ENCODE measurements around the gene HPF1. TPM values are rescaled to one million over a fixed set of nuclear protein-coding genes. Genes with fewer than 3 reads are reported as not detected.
A peak's percentile ranks its signal among the peaks of the same experiment; 100 is the strongest.
"Not testable (repeated sequence)": the region's sequence is repeated elsewhere in the genome, so short reads cannot be mapped to it uniquely, and the experiment has no call there.

Gene HPF1
- 31.9 and 33.8 TPM in 2 replicates for total RNA-seq (2014; rRNA removed; shearing (Covaris generic))

- DNase-seq: peak; percentile 96
- Histone ChIP-seq H3K27me3 (ENCODE audit: control insufficient read depth, insufficient read depth, low read length) (no peaks in the 10 kb centered on the region; the same call in 1 of the 2 replicates), H3K4me3 (ENCODE audit: insufficient read depth, low read depth, low read length) (peak within 1 kb of the TSS; percentile 92), H3K36me3 (replicated peaks; ENCODE audit: control insufficient read depth, insufficient read depth, low read length) (no peaks in the 10 kb centered on the region)
Observed at GRCh38 chr4:169757575-169758184, at the start of gene HPF1. TSS of gene HPF1 (minus strand) at chr4:169757944. CDS start at chr4:169757877, 67 bp downstream.

- not testable (repeated sequence) for DNase-seq; H3K27me3 ChIP-seq (ENCODE audit: control insufficient read depth, insufficient read depth, low read length); H3K36me3 ChIP-seq (replicated peaks; ENCODE audit: control insufficient read depth, insufficient read depth, low read length); H3K4me3 ChIP-seq (ENCODE audit: insufficient read depth, low read depth, low read length)
Observed at GRCh38 chr4:169806770-169807169, 49.0 kb upstream of the HPF1 start.

- no peak for DNase-seq
- Histone ChIP-seq H3K27me3 (ENCODE audit: control insufficient read depth, insufficient read depth, low read length) (no peaks in the 10 kb centered on the region), H3K4me3 (ENCODE audit: insufficient read depth, low read depth, low read length) (no peak overlapping the region), H3K36me3 (replicated peaks; ENCODE audit: control insufficient read depth, insufficient read depth, low read length) (no peaks in the 10 kb centered on the region)
Observed at GRCh38 chr4:169803413-169803812, 45.7 kb upstream of the HPF1 start.

- H3K27me3 ChIP-seq (ENCODE audit: control insufficient read depth, insufficient read depth, low read length): no peaks in the 10 kb centered on the region
Observed at GRCh38 chr4:169802873-169803272, 45.1 kb upstream of the HPF1 start.

GRCh38 chr4:169800541-169800940, 42.8 kb upstream of the HPF1 start:
- Histone ChIP-seq H3K4me3 (ENCODE audit: insufficient read depth, low read depth, low read length) (no peak overlapping the region), H3K36me3 (replicated peaks; ENCODE audit: control insufficient read depth, insufficient read depth, low read length) (no peaks in the 10 kb centered on the region), H3K27me3 (ENCODE audit: control insufficient read depth, insufficient read depth, low read length) (no peaks in the 10 kb centered on the region)
- DNase-seq: no peak

More at GRCh38 chr4:169802873-169803272, 45.1 kb upstream of the HPF1 start:
- DNase-seq: no peak
- H3K4me3 ChIP-seq (ENCODE audit: insufficient read depth, low read depth, low read length): no peak overlapping the region
- H3K36me3 ChIP-seq (replicated peaks; ENCODE audit: control insufficient read depth, insufficient read depth, low read length): no peaks in the 10 kb centered on the region

- Histone ChIP-seq H3K4me3 (ENCODE audit: insufficient read depth, low read depth, low read length) (no peak overlapping the region), H3K36me3 (replicated peaks; ENCODE audit: control insufficient read depth, insufficient read depth, low read length) (no peaks in the 10 kb centered on the region), H3K27me3 (ENCODE audit: control insufficient read depth, insufficient read depth, low read length) (no peaks in the 10 kb centered on the region)
- DNase-seq: no peak
Observed at GRCh38 chr4:169799260-169799659, 41.5 kb upstream of the HPF1 start.

- Histone ChIP-seq H3K36me3 (replicated peaks; ENCODE audit: control insufficient read depth, insufficient read depth, low read length) (no peaks in the 10 kb centered on the region), H3K4me3 (ENCODE audit: insufficient read depth, low read depth, low read length) (no peak overlapping the region), H3K27me3 (ENCODE audit: control insufficient read depth, insufficient read depth, low read length) (peaks cover 8% of the 10 kb centered on the region)
- no peak for DNase-seq
Observed at GRCh38 chr4:169795585-169795984, 37.8 kb upstream of the HPF1 start.

- Histone ChIP-seq H3K27me3 (ENCODE audit: control insufficient read depth, insufficient read depth, low read length) (peaks cover 14% of the 10 kb centered on the region), H3K4me3 (ENCODE audit: insufficient read depth, low read depth, low read length) (peak overlapping the region; percentile 5; the same call in 1 of the 2 replicates), H3K36me3 (replicated peaks; ENCODE audit: control insufficient read depth, insufficient read depth, low read length) (no peaks in the 10 kb centered on the region)
- peak; percentile 67 for DNase-seq
Observed at GRCh38 chr4:169791527-169792156, 33.9 kb upstream of the HPF1 start.

GRCh38 chr4:169791062-169791461, 33.3 kb upstream of the HPF1 start:
- no peak for DNase-seq
- no peaks in the 10 kb centered on the region for H3K36me3 ChIP-seq (replicated peaks; ENCODE audit: control insufficient read depth, insufficient read depth, low read length)
- no peak overlapping the region for H3K4me3 ChIP-seq (ENCODE audit: insufficient read depth, low read depth, low read length)
- peaks cover 14% of the 10 kb centered on the region for H3K27me3 ChIP-seq (ENCODE audit: control insufficient read depth, insufficient read depth, low read length)

- H3K4me3 ChIP-seq (ENCODE audit: insufficient read depth, low read depth, low read length): peak overlapping the region; percentile 44
- DNase-seq: peak; percentile 60
- no peaks in the 10 kb centered on the region for H3K36me3 ChIP-seq (replicated peaks; ENCODE audit: control insufficient read depth, insufficient read depth, low read length)
- H3K27me3 ChIP-seq (ENCODE audit: control insufficient read depth, insufficient read depth, low read length): peaks cover 10% of the 10 kb centered on the region; the same call in 1 of the 2 replicates
Observed at GRCh38 chr4:169774466-169775445, 17.0 kb upstream of the HPF1 start.

GRCh38 chr4:169773889-169774288, 16.1 kb upstream of the HPF1 start:
- Histone ChIP-seq H3K27me3 (ENCODE audit: control insufficient read depth, insufficient read depth, low read length) (peaks cover 10% of the 10 kb centered on the region; the same call in 1 of the 2 replicates), H3K4me3 (ENCODE audit: insufficient read depth, low read depth, low read length) (no peak overlapping the region), H3K36me3 (replicated peaks; ENCODE audit: control insufficient read depth, insufficient read depth, low read length) (no peaks in the 10 kb centered on the region)
- DNase-seq: no peak

- not testable (repeated sequence) for DNase-seq; H3K27me3 ChIP-seq (ENCODE audit: control insufficient read depth, insufficient read depth, low read length); H3K36me3 ChIP-seq (replicated peaks; ENCODE audit: control insufficient read depth, insufficient read depth, low read length); H3K4me3 ChIP-seq (ENCODE audit: insufficient read depth, low read depth, low read length)
Observed at GRCh38 chr4:169771556-169772080, 13.9 kb upstream of the HPF1 start.

- DNase-seq: no peak
- H3K27me3 ChIP-seq (ENCODE audit: control insufficient read depth, insufficient read depth, low read length): peaks cover 9% of the 10 kb centered on the region; the same call in 1 of the 2 replicates
- no peak overlapping the region for H3K4me3 ChIP-seq (ENCODE audit: insufficient read depth, low read depth, low read length)
- H3K36me3 ChIP-seq (replicated peaks; ENCODE audit: control insufficient read depth, insufficient read depth, low read length): no peaks in the 10 kb centered on the region
Observed at GRCh38 chr4:169770416-169770815, 12.7 kb upstream of the HPF1 start.

- no peaks in the 10 kb centered on the region for H3K27me3 ChIP-seq (ENCODE audit: control insufficient read depth, insufficient read depth, low read length)
- no peaks in the 10 kb centered on the region for H3K36me3 ChIP-seq (replicated peaks; ENCODE audit: control insufficient read depth, insufficient read depth, low read length)
- no peak for DNase-seq
- no peak overlapping the region for H3K4me3 ChIP-seq (ENCODE audit: insufficient read depth, low read depth, low read length)
Observed at GRCh38 chr4:169768385-169768784, 10.6 kb upstream of the HPF1 start.

Data from H7 (cell line).